HG03135 (cell line): Measurements from ENCODE around the gene NUPR1.
"Not testable (repeated sequence)": the region's sequence is repeated elsewhere in the genome, so short reads cannot be mapped to it uniquely, and the experiment has no call there.

Source experiments
- ATAC-seq: cut with Tn5 transposase; IDR thresholded peaks from one replicate; pipeline ENCODE4 v1.9.1; 2021; ENCODE audit warnings: mild to moderate bottlenecking, moderate library complexity; ENCODE audit not compliant: unreplicated experiment

Gene NUPR1

GRCh38 chr16:28500476-28501180, 38.1 kb downstream of the NUPR1 start:
- not testable (repeated sequence) for ATAC-seq

GRCh38 chr16:28499854-28500253, 38.9 kb downstream of the NUPR1 start:
- no peak for ATAC-seq

GRCh38 chr16:28498666-28499381, 40.0 kb downstream of the NUPR1 start:
- no peak for ATAC-seq

GRCh38 chr16:28497861-28498599, 40.7 kb downstream of the NUPR1 start:
- no peak for ATAC-seq

- no peak for ATAC-seq
Measured at GRCh38 chr16:28497386-28497785, 41.4 kb downstream of the NUPR1 start.

GRCh38 chr16:28496844-28497243, 41.9 kb downstream of the NUPR1 start:
- no peak for ATAC-seq

GRCh38 chr16:28495795-28496749, 42.7 kb downstream of the NUPR1 start:
- no peak for ATAC-seq

- ATAC-seq, result no peak
Measured at GRCh38 chr16:28495098-28495793, 43.5 kb downstream of the NUPR1 start.

GRCh38 chr16:28494121-28494851, 44.5 kb downstream of the NUPR1 start, which contains the start of gene APOBR:
Gene APOBR (plus strand): TSS chr16:28494643. CDS start chr16:28494682, 39 bp downstream.
- peak; percentile 45 for ATAC-seq

- ATAC-seq, result no peak
Measured at GRCh38 chr16:28492511-28492910, 46.3 kb downstream of the NUPR1 start.

- ATAC-seq, result peak; percentile 70
Measured at GRCh38 chr16:28491970-28492474, 46.8 kb downstream of the NUPR1 start, which contains the start of gene CLN3. Gene CLN3 (minus strand): TSS chr16:28492074. CDS start chr16:28491759, 315 bp downstream.

GRCh38 chr16:28491230-28491969, 47.4 kb downstream of the NUPR1 start:
- ATAC-seq, result peak; percentile 10

GRCh38 chr16:28486266-28486665, 52.5 kb downstream of the NUPR1 start:
- no peak for ATAC-seq

- not testable (repeated sequence) for ATAC-seq
Measured at GRCh38 chr16:28483361-28483760, 55.4 kb downstream of the NUPR1 start.
